Raji (cell line): ENCODE measurements around the gene AMHR2.

ENCODE experiments used
- POLR2A ChIP-seq: IDR thresholded peaks from 2 replicates; pipeline ENCODE4 v1.6.1; 2011; ENCODE audit warnings: low read depth, low read length, control low read depth; ENCODE audit not compliant: insufficient read depth

Gene AMHR2

GRCh38 chr12:53423597-53423996 lies at the start of gene AMHR2:
TSS of gene AMHR2 (plus strand) at chr12:53423855. CDS start at chr12:53423935, 80 bp downstream.
- no peak for TF ChIP-seq POLR2A

DNA sequence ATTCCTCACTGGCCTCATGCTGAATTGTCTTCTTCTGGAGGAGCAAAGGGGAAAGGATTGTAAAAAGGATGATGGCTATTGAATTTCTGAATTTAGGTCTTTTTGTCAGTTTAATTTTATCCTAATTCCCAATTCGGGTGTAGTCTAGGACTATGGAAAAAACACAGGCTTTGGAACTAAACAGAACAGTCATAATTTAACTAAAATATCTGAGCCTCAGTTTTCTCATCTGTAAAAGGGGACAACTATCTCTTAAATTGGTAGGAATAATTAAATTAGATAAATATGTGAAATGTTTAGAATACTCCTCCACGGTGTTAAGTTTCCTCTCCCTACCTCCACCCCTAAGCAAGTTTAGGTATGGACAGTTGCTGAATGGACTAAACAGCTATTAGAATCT lies 46.9 kb upstream of the AMHR2 start:
- TF ChIP-seq POLR2A: no peak

DNA sequence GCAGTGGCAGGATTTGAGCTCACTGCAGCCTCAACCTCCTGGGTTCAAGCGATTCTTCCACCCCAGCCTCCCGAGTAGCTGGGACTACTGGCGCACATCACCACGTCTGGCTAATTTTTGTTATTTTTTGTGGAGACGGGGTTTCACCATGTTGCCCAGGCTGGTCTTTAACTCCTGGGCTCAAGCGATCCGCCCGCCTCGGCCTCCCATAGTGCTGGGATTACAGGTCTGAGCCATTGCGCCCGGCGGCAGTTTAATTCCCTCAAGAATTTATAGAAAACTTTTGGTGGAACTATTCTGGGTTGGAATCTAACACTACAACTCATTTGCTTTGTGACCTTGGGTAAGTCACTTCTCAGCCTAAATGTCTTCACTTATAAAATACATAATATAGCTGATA lies 45.4 kb upstream of the AMHR2 start:
- no peak for TF ChIP-seq POLR2A

DNA sequence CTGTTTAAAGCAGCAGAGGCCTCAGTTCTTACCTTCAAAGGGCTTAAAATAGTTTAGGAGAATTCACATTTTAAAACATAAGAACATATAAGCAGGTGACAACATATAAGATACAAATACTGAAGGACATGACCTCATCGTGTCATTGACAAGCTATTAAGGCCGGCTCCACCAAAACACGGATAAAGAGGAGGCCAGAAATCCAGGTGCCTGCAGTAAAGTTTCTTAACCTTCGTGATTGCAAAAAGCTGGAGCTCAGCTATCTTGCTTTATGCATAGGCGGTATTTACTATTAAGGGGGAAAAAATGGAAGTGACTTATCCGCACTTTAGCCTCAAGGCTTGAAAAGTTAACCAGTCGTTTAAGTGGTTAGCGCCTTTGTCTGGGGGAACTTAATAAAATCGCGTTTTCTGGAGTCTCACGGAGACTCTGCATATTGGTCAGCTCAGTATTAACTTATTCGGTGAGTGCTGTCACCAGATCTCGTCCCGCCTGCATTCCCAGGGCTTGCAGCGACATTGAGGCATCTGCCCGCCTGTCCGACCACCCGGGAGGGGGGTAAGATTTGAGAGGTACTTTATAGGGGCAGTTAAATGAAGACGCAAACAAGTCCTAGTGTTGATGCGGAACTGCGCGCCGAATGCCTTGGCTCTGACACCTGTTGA lies 44.8 kb upstream of the AMHR2 start:
- no peak for TF ChIP-seq POLR2A

DNA sequence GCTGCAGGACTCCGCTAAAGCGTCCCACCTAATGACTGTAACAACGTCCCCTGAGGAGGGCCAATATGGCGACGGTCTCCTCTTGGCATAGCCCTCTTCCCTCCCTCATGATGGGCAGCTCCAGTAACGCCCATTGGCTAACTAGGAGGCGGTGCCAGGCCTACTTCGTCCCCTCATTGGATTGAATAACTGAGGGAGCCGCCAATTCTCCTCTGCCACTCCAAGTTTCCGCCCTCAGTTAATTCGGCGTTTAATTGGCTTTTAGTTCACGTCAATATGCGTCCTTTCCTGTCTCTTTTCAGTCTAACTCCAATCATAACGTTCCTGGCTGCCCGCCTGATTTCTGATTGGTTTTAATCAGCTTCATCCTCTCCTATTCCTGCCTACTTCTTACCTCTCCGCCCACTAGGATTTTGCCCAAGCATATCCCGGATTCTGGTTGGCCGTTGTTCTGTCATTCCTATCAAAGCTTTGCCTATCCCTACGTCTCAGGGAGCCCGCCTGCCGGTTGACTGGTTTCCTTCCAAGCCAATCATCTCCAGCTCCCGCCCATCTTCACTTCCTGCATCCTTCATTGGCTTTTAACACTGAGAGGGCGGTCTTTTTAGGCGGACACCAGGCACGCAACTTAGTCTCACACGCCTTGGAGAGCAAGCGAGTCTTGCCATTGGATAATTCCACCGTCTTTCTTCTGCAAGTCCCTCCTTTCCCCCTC lies 44.1 kb upstream of the AMHR2 start:
- peak; percentile 97 for TF ChIP-seq POLR2A

- TF ChIP-seq POLR2A: peak; percentile 54
These were observed 43.4 kb upstream of the AMHR2 start, which contains the start of gene SP1 for GRCh38 chr12:53380104-53380793. TSS of gene SP1 (plus strand) at chr12:53380176. CDS start at chr12:53380292, 116 bp downstream.

DNA sequence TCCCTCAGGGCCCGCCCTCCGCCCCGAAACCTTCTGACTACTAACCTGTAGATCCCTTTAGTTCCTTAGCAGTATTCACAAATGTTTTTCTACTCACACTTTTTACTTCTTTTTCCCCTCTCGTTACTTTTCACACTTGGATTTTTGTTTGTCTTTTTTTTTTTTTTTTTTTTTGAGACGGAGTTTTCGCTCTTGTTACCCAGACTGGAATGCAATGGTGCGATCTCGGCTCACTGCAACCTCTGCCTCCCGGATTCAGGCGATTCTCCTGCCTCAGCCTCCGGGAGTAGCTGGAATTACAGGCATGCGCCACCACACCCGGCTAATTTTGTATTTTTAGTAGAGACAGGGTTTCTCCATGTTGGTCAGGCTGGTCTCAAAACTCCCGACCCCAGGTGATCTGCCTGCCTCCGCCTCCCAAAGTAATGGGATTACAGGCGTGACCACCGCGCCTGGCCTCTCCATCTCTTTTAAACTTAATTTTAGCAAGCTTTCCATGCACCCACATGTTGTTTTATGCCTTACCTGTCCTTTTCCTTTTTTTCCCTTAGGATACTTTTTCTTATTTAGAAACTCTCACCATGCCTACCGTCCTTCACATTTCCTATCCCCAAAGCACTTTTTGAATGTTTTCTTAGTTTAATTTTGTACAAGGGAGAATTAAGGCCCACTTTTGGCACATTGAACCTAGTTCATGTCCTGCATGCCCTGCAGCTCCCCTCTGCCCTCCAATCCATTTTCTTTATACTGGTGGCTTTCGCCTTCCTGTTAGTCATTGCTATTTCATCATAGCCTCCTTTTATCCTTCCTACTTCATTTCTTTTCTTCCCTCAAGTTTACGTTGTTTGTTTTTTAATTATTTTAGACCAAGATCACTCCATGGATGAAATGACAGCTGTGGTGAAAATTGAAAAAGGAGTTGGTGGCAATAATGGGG lies 42.6 kb upstream of the AMHR2 start:
- TF ChIP-seq POLR2A: no peak

GRCh38 chr12:53381731-53382630 lies 41.7 kb upstream of the AMHR2 start:
- no peak for TF ChIP-seq POLR2A

DNA sequence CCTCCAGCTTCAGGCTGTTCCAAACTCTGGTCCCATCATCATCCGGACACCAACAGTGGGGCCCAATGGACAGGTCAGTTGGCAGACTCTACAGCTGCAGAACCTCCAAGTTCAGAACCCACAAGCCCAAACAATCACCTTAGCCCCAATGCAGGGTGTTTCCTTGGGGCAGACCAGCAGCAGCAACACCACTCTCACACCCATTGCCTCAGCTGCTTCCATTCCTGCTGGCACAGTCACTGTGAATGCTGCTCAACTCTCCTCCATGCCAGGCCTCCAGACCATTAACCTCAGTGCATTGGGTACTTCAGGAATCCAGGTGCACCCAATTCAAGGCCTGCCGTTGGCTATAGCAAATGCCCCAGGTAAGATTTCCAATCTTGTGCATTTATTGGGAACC lies 40.4 kb upstream of the AMHR2 start:
- no peak for TF ChIP-seq POLR2A

DNA sequence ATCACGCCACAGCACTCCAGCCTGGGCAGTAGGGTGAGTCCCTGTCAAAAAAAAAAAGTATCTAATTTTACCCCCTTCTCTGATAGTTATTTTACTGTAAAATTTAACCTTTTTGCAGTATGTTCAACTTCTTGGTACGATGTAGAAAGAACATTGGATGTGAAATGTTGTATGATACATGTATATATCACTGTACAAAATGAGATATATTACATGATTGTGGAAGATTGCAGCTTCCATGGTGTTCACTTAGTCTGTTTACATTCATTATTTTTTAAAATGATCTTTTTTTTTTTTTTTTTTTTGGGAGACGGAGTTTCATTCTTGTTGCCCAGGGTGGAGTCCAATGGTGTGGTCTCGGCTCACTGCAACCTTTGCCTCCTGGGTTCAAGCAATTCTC lies 34.7 kb upstream of the AMHR2 start:
- no peak for TF ChIP-seq POLR2A

DNA sequence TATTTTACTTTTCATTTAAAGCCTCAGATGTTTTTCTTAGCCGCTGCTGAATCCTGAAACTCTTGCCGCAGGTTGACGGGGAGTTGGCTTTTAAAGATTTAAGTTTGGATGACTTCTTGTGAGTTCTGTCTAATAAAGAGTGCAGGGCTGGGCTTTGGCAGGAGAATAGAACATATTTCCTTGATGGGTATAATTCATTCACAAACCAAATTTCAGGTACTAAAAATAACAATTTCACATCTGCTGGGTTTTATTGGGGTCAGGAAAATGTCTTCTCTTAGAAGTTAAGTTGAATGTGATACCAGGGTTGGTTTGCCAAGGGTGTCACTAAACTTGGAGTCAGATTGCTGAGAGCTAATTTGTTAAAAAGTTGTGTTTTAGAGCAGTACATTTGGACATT lies 34.0 kb upstream of the AMHR2 start:
- no peak for TF ChIP-seq POLR2A

DNA sequence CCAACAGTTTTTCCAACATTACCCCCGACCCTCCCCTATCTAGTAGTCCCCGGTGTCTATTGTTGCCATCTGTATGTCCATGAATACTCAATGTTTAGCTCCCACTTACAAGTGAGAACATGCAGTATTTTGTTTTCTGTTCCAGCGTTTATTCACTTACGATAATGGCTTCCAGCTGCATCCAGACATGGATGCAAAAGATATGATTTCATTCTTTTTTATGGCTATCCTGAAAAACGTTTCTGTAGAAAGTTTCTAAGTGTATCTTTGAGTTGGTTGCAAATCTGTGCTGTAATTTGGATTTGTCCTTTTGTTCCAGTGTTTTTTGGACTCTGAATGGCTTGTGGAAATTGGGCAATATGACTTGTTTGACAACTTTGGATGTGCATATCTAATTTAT lies 31.9 kb upstream of the AMHR2 start:
- no peak for TF ChIP-seq POLR2A

DNA sequence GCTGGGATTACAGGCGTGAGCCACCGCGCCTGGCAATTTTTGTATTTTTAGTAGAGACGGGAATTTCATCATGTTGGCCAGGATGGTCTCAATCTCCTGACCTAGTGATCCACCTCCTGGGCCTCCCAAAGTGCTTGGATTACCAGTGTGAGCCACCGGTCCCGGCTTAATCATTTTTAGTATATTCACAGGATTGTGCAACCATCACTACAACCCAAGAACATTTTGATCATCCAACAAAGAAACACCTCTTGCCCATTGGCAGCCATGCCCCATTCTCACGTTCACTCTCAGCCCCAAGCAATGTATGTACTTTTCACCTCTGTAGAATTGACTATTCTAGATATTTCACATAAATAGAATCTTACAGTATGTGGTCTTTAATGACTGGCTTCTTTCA lies 23.8 kb upstream of the AMHR2 start:
- TF ChIP-seq POLR2A: no peak

DNA sequence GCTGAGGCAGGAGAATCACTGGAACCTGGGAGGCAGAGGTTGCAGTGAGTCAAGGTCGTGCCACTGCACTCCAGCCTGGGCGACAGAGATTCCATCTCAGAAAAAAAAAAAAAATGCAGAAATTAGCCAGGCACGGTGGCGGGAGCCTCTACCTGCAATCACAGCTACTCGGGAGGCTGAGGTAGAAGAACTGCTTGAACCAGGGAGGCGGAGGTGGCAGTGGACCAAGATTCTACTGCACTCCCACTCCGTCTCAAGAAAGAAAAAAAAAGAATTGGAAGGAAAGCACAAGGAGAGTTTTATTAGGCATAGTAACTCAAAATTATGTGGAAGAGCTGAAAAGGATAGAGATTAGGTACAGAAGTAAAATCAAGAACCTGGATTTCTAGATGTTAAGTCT lies 20.8 kb upstream of the AMHR2 start:
- TF ChIP-seq POLR2A: no peak

GRCh38 chr12:53410951-53411350 lies 12.7 kb upstream of the AMHR2 start:
- TF ChIP-seq POLR2A: no peak
